GM12878 (cell line): ENCODE measurements around the gene SHOC2. TPM values are rescaled to one million over a fixed set of nuclear protein-coding genes. Genes with fewer than 3 reads are reported as not detected.

Experiments
- ATAC-seq: fragments of 200-7000 bp; cut with Tn5 transposase; 3 replicates; pipeline ENCODE4 v1.9.1; 2020; ENCODE audit warnings: mild to moderate bottlenecking, moderate library complexity
- BruUV-seq: library from RNA; stranded (reverse); fragments of 400-500 nt; replicated peaks from 2 replicates; lab custom pipeline; 2021; lab: Mats Ljungman, UMichigan
- CTCF ChIA-PET: fragments of 300-600 bp; sonication (Branson Sonifier 250); formaldehyde crosslinking; extraction: SDS; loops from one replicate; lab custom pipeline; 2021; ENCODE audit warnings: inconsistent platforms; lab: Yijun Ruan, JAX
- POLR2A ChIA-PET: fragments of 350-600 bp; formaldehyde crosslinking; extraction: SDS; loops from one replicate; lab custom pipeline; 2021; ENCODE audit warnings: inconsistent platforms; lab: Charles Lee
- RAD21 ChIA-PET: fragments of 300-600 bp; sonication (Branson Sonifier 250); formaldehyde crosslinking; loops from one replicate; lab custom pipeline; 2023; ENCODE audit warnings: antibody characterized with exemption; ENCODE audit not compliant: unreplicated experiment; lab: Charles Lee
- SMC1A ChIA-PET: fragments of 300-600 bp; sonication (Branson Sonifier 250); formaldehyde crosslinking; loops from one replicate; lab custom pipeline; 2023; ENCODE audit not compliant: unreplicated experiment, uncharacterized antibody; lab: Charles Lee
- DNase-seq: peaks from one replicate; pipeline ENCODE4 v3.0.0-alpha.2; 2011; ENCODE audit warnings: low read depth, low spot score
- FAIRE-seq: peaks from 3 replicates; lab custom pipeline; 2011; peaks lifted over from hg19 to GRCh38; lab: Jason Lieb, UNC
- H2AFZ ChIP-seq: 2 replicates; pipeline ENCODE4 v1.6.0; 2011; ENCODE audit warnings: low read depth, low read length, control low read depth; ENCODE audit not compliant: control insufficient read depth
- H3K27ac ChIP-seq: 2 replicates; pipeline ENCODE4 v1.5.1; 2011; ENCODE audit warnings: control low read depth; ENCODE audit not compliant: control insufficient read depth, insufficient read depth
- H3K27me3 ChIP-seq, 2 experiments: replicated peaks in 1 of 2; 2 replicates each; pipeline versions ENCODE4 v1.6.0 to v1.6.1; 2011; ENCODE audit warnings: low read length in 1 of 2; ENCODE audit not compliant: control insufficient read depth in 2 of 2, insufficient read depth in 2 of 2
- H3K36me3 ChIP-seq, 2 experiments: 2 replicates each; pipeline ENCODE4 v1.5.1; 2011; ENCODE audit warnings: low read length in 1 of 2; ENCODE audit not compliant: control insufficient read depth in 2 of 2, insufficient read depth in 2 of 2
- H3K4me1 ChIP-seq: 2 replicates; pipeline ENCODE4 v1.6.1; 2011; ENCODE audit warnings: mild to moderate bottlenecking, low read length, moderate library complexity, mixed read lengths; ENCODE audit not compliant: control insufficient read depth, insufficient read depth
- H3K4me2 ChIP-seq: 2 replicates; pipeline ENCODE4 v1.6.0; 2011; ENCODE audit warnings: control low read depth; ENCODE audit not compliant: control insufficient read depth, insufficient read depth
- H3K4me3 ChIP-seq: fragments of 200-600 bp; sonication (generic); 2 replicates; pipeline ENCODE4 v1.5.1; 2016
- H3K79me2 ChIP-seq: 2 replicates; pipeline ENCODE4 v1.6.0; 2011; ENCODE audit warnings: low read length; ENCODE audit not compliant: control insufficient read depth, insufficient read depth
- H3K9ac ChIP-seq: 2 replicates; pipeline ENCODE4 v1.8.0; 2011; ENCODE audit warnings: low read length, control low read depth, mixed read lengths; ENCODE audit not compliant: control insufficient read depth, insufficient read depth
- H3K9me3 ChIP-seq: replicated peaks from 3 replicates; pipeline ENCODE4 v1.5.1; 2011; ENCODE audit warnings: mild to moderate bottlenecking, low read length; ENCODE audit not compliant: control insufficient read depth, insufficient read depth
- H4K20me1 ChIP-seq: 2 replicates; pipeline ENCODE4 v1.6.0; 2011; ENCODE audit not compliant: control insufficient read depth, insufficient read depth
- CBX3 ChIP-seq: fragments of 200-600 bp; sonication (generic); IDR thresholded peaks from 2 replicates; pipeline ENCODE4 v1.6.1; 2016; ENCODE audit warnings: low read depth, borderline replicate concordance
- CREM ChIP-seq: IDR thresholded peaks from 2 replicates; pipeline ENCODE4 v1.6.1; 2014; ENCODE audit warnings: antibody characterized with exemption, low read depth
- CTCF ChIP-seq, 3 experiments: IDR thresholded peaks in 2 of 3; conservative IDR thresholded peaks in 1 of 3; 2 replicates each; pipeline ENCODE4 v1.5.1; 2011; ENCODE audit warnings: low read depth in 3 of 3, low read length in 3 of 3, mild to moderate bottlenecking in 3 of 3, control low read depth in 2 of 3, moderate library complexity in 2 of 3, inconsistent platforms in 1 of 3, mixed read lengths in 1 of 3; ENCODE audit not compliant: control insufficient read depth in 2 of 3, insufficient read depth in 1 of 3; ENCODE audit errors: extremely low read depth in 1 of 3
- EZH2 ChIP-seq: IDR thresholded peaks from 2 replicates; pipeline ENCODE4 v1.6.1; 2012; ENCODE audit warnings: low read depth, mild to moderate bottlenecking, control low read depth, inconsistent platforms, low read length, borderline replicate concordance; ENCODE audit not compliant: control insufficient read depth
- FOXK2 ChIP-seq: fragments of 450-650 bp; IDR thresholded peaks from 2 replicates; pipeline ENCODE4 v1.6.1; 2017; ENCODE audit warnings: mild to moderate bottlenecking, moderate library complexity
- JUND ChIP-seq: IDR thresholded peaks from 2 replicates; pipeline ENCODE4 v1.6.1; 2012; ENCODE audit warnings: low read depth, mild to moderate bottlenecking, low read length, improper control_type of control experiment, moderate library complexity
- KAT2A ChIP-seq: conservative IDR thresholded peaks from 2 replicates; pipeline ENCODE4 v1.6.1; 2011; ENCODE audit warnings: low read depth, low read length; ENCODE audit not compliant: control insufficient read depth
- KDM1A ChIP-seq: fragments of 200-600 bp; sonication (generic); IDR thresholded peaks from 2 replicates; pipeline ENCODE4 v1.6.1; 2016; ENCODE audit warnings: borderline replicate concordance
- MAX ChIP-seq: IDR thresholded peaks from 2 replicates; pipeline ENCODE4 v1.6.1; 2012; ENCODE audit warnings: low read depth, low read length, improper control_type of control experiment
- MEF2B ChIP-seq: fragments of 450-650 bp; IDR thresholded peaks from 2 replicates; pipeline ENCODE4 v1.6.1; 2018; ENCODE audit warnings: mild to moderate bottlenecking, moderate library complexity; ENCODE audit not compliant: partially characterized antibody, poor library complexity, severe bottlenecking
- PBX3 ChIP-seq: IDR thresholded peaks from 2 replicates; pipeline ENCODE4 v1.6.1; 2011; ENCODE audit warnings: mild to moderate bottlenecking, low read depth, low read length, moderate library complexity; ENCODE audit not compliant: insufficient replicate concordance
- RAD51 ChIP-seq: fragments of 450-650 bp; IDR thresholded peaks from 2 replicates; pipeline ENCODE4 v1.6.1; 2016; ENCODE audit warnings: moderate library complexity, mild to moderate bottlenecking, inconsistent platforms
- RBBP5 ChIP-seq: fragments of 200-600 bp; sonication (generic); conservative IDR thresholded peaks from 2 replicates; pipeline ENCODE4 v1.6.1; 2016
- SUZ12 ChIP-seq: fragments of 200-600 bp; sonication (generic); IDR thresholded peaks from one replicate; pipeline ENCODE4 v1.6.1; 2018; ENCODE audit warnings: antibody characterized with exemption, mild to moderate bottlenecking; ENCODE audit not compliant: unreplicated experiment
- TCF3 ChIP-seq: IDR thresholded peaks from 2 replicates; pipeline ENCODE4 v1.6.1; 2012; ENCODE audit warnings: low read depth, mild to moderate bottlenecking, low read length, borderline replicate concordance; ENCODE audit not compliant: insufficient read depth
- USF1 ChIP-seq: IDR thresholded peaks from 2 replicates; pipeline ENCODE4 v1.6.1; 2011; ENCODE audit warnings: borderline replicate concordance, low read depth, mild to moderate bottlenecking, moderate library complexity, mixed read lengths, low read length; ENCODE audit not compliant: insufficient read depth; ENCODE audit errors: extremely low read length
- YBX1 ChIP-seq: fragments of 450-650 bp; IDR thresholded peaks from 2 replicates; pipeline ENCODE4 v1.6.1; 2016; ENCODE audit warnings: antibody characterized with exemption
- YY1 ChIP-seq: IDR thresholded peaks from 2 replicates; pipeline ENCODE4 v1.6.1; 2011; ENCODE audit warnings: low read depth, mild to moderate bottlenecking, low read length
- WGBS: methylation state at CpG from one replicate; pipeline ENCODE4 v1.1.6; 2016; ENCODE audit warnings: low lambda C conversion rate; ENCODE audit not compliant: insufficient replicate concordance, insufficient coverage; ENCODE audit errors: missing lambda C conversion rate; 5-methylcytosine and 5-hydroxymethylcytosine counted together
- in situ Hi-C: fragments of 300-500 bp; cut with MboI; formaldehyde crosslinking; loops from 9 replicates; pipeline ENCODE4 v1.14.3; 2018; ENCODE audit warnings: mixed read lengths
- intact Hi-C: fragments of 100-400 bp; cut with micrococcal nuclease; formaldehyde crosslinking; loops from one replicate; pipeline ENCODE4 v1.14.2; 2022; ENCODE audit not compliant: unreplicated experiment
- polyA plus RNA-seq, 11 experiments: library from polyadenylated mRNA; depleted of rRNA in 4 of 11; unstranded in 6 of 11; stranded (reverse) in 5 of 11; fragments of >200 nt; fragmentation: Nextera tagmentation in 4 of 11; fragmentation: Illumina TruSeq in 1 of 11; extraction: Ambion mirVana in 4 of 11; extraction: Trizol in 1 of 11; gene quantifications; 1 replicate in 1 of 11; 2 replicates in 10 of 11; pipeline versions ENCODE4 v1.2.1 to v1.2.3, GENCODE V29; 2011 to 2016; ENCODE audit warnings: inconsistent platforms in 2 of 11, missing spikeins in 2 of 11, low read depth in 1 of 11
- total RNA-seq, 4 experiments: library from RNA; depleted of rRNA in 3 of 4; stranded (reverse); fragments of >200 nt in 3 of 4; fragmentation: Illumina TruSeq in 1 of 4; extraction: Trizol in 1 of 4; gene quantifications; 2 replicates each; pipeline versions ENCODE4 v1.2.1 to v1.2.3, GENCODE V29; 2013 to 2021

The SHOC2 gene
- total and polyA plus RNA-seq, 10 of the 15 experiments (the other 5 are each of a cell fraction or from before 2014, with no cell fraction given), result 24.8 to 65.3 (median 42.6) TPM

- no peak for TF ChIP-seq RAD51
- no peak for TF ChIP-seq CBX3
- TF ChIP-seq RBBP5, result no peak
- TF ChIP-seq CTCF (IDR thresholded peaks at IDR 0.05 in 2 of 3, conservative IDR thresholded peaks at IDR 0.05 in 1 of 3; ENCODE audit: control insufficient read depth in 2 of 3, extremely low read depth in 1 of 3, insufficient read depth in 1 of 3, low read depth in 3 of 3, low read length in 3 of 3), result no peak
- no peak for TF ChIP-seq YBX1
- no peak for TF ChIP-seq YY1
These were observed 76.9 kb downstream of the SHOC2 start (continued) for GRCh38 chr10:110996256-110996655.

GRCh38 chr10:111004016-111004415, 84.6 kb downstream of the SHOC2 start:
- intact Hi-C loops (loop anchor here (10.0 kb wide), 1 partner anchor 699 kb away; the partner anchor contains the start of gene SMNDC1), in situ Hi-C loops (no loop called here)
- Histone ChIP-seq H3K27me3 (no peaks in the 10 kb centered on the region), H3K27ac (no peak overlapping the region), H3K9ac (no peak overlapping the region), H3K9me3 (no peaks in the 10 kb centered on the region), H4K20me1 (no peaks in the 10 kb centered on the region), H3K79me2 (no peaks in the 10 kb centered on the region), H2AFZ (no peak overlapping the region), H3K4me3 (no peak overlapping the region), H3K4me2 (no peak overlapping the region), H3K36me3 (peaks cover 0 to 17% of the 10 kb centered on the region in 2 experiments; a peak in 2 of 4 replicates), H3K4me1 (no peaks in the 10 kb centered on the region)
- no peak for FAIRE-seq
- TF ChIP-seq FOXK2 (no peak), YY1 (no peak), SUZ12 (no peak), EZH2 (no peak), USF1 (no peak), CBX3 (no peak), TCF3 (no peak), MAX (no peak), MEF2B (no peak), PBX3 (no peak), RAD51 (no peak), JUND (no peak), KDM1A (no peak), CREM (no peak), KAT2A (no peak)
- ChIA-PET CTCF (no interaction called here), RAD21 (no interaction called here), POLR2A (no interaction called here), SMC1A (interaction anchor here (1.0 to 3.2 kb wide), 5 partner anchors 9 to 200 kb away, joined by 3 to 15 read pairs (median 7); no protein-coding TSS in a partner anchor)
- ATAC-seq, result no peak
- no peak for DNase-seq
- WGBS, result 100% methylated on average over 1 of the region's 1 CpG
- BruUV-seq, result no TSS peak
